CMK (cell line): Measurements from ENCODE around the gene SEC23IP.

Experiments used
- DNase-seq: peaks from one replicate; pipeline ENCODE4 v3.0.0-alpha.2; 2010; ENCODE audit warnings: low read depth

Gene SEC23IP

DNA sequence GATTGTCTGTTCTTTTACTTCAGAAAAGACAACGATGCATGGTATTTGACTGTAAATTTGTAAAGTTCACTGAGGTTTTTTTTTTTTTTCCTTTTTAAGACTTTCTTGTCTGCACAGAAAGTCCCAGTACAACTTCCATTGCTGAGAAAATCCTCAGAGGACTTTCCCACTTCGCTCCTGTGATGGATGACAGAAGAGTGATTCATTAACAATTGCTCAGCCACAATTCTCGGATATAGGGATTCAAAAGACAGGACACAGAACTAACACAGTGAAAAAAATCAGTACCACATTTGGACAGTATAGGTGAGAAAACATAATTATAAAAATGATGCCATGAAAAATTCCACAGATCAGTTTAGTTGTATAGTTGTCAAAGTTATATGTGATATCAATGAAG lies 48.0 kb downstream of the SEC23IP start:
- DNase-seq, result no peak

DNA sequence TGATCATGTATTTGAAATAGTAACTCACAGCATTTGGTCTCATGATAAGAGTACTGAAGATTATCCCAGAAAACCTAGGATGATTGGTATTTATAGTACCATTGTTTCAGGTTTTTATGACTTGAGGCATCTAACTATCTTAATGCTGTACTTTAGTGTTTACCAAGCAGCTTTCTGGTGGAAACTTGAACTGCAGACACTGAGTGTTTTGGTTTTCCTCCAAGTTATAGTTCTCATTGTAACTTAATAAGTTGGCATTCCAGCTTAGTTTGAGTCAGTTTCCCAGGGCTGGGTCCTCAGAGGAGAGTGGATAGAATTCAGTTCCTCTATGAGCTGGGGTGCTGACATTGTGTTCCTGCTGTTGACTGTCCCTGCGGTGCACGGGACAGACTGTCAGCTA lies 50.4 kb downstream of the SEC23IP start:
- no peak for DNase-seq

DNA sequence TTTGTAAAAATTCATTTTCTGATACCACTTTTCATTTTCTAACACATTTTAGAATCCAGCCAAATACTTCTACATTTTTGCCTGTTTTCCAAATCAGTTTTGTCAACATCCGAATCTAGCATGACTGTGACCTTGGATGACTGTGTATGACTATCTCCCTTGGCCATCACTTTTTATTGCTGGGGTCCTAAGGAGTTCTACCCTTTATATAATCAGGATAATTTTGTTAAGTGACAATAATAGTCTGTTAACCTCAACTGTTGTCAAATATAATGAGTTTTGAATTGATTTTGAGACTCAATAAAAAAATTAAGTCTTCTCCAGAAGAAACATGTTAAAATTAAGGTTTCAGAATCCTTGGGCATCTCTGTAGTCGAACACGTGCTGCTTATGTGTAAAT lies 53.3 kb downstream of the SEC23IP start:
- DNase-seq, result no peak

DNA sequence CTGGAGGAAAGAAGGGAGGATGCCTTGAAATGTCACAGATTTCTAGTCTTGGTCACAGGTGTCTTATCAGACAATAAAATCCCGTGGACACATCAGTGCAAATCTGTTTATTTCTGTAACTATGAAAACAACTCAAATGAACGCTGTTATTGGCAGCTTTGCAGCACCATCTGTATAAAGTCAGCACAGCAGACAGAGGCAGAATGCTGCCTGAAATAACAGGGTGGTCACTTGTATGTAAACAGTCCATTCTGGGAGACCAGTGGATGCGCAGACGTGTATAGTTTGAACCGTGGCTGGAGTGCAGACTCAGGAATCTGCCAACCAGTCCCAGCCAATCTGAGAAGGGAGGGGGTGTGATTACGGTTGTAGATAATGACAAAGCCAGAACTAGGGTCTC lies 54.8 kb downstream of the SEC23IP start:
- no peak for DNase-seq

DNA sequence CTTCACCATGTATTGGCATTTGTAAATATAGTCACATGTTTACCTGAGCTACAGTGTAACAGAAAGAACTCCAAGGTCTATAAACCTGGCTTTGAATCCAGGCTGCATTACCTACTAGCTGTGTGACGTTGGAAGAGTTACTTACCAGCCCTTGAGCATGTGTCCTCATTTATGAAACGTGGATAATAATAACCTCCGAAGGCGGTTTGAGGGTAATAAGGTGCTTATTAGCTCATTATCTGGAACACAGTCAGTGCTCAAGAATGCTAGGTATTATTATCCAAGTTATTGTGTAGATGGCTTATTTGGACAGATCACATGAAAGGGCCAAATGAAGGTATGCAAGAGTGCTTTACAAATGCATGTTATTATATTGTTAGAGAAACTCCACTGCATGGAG lies 64.9 kb downstream of the SEC23IP start:
- no peak for DNase-seq

DNA sequence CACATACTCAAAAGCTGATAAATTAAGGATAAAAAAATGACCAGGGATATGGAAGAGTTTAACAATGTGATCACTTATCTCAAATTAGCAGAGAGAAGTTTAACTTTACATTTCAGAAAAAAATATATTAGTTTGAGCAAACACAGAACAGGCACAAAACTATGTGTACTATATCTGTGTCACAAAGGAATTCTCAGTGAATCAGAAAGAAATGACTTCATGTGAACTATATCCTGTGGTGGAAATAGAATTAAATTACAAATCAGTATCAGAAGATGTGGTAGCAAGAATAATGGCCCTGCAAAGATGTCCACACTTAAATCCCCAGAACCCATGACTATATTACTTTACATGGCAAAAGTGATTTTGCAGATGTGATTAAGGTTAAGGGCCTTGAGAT lies 70.3 kb downstream of the SEC23IP start:
- no peak for DNase-seq

DNA sequence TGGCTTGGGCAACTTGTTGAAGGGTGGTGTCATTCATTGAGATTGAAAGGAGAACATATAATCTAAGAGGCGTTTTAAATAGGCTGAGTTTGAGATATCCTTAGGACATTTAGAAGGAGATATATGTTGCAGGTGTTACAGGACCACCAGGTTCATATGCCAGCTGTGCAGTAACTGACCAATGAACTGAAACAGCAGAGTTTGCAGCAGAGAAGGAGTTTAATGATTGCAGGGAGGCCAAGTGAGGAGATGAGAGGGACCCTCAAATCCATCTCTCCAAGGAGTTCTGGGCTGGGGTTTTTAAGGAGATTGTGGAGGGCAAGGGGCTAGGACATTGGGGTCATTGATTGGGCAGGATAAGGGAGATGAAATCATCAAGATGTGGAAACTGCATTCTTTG lies 74.5 kb downstream of the SEC23IP start:
- DNase-seq, result no peak

DNA sequence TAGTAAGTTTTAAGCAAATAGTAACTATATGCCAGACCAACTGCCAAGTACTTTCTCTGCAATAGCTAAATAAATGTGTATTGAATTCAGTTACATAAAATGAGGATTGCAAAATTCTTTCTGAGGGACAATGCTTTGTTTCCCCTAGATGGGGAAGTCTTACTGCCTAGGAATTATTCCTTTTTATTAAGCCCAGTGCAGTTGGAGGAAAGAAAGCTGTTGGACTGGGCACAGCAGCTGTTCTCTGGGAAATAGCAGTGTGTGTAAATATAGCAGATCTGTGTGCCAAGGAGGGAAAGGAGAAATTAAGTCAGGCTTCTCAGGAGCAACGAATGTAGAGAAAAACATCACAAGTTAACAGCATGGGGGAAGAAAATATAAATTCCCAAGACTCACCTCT lies 77.1 kb downstream of the SEC23IP start:
- no peak for DNase-seq

DNA sequence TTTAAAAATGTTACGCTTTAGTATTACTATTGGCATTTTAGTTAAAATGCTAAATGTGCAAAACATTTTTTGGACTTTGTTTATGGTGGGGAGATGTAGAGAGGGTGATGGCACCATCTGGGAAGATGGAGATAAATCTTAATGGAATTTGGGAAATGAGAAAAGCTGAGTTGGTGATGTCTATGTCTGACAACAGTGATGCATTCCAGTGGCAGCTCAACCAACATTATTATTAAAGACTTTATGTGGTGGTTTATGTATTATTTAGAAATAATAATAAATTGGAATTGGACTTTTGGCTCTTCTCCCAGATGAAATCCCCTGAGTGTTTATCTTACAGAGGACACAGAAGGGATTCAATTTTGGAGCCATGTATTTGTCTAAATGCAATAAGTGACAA lies 77.6 kb downstream of the SEC23IP start:
- no peak for DNase-seq

DNA sequence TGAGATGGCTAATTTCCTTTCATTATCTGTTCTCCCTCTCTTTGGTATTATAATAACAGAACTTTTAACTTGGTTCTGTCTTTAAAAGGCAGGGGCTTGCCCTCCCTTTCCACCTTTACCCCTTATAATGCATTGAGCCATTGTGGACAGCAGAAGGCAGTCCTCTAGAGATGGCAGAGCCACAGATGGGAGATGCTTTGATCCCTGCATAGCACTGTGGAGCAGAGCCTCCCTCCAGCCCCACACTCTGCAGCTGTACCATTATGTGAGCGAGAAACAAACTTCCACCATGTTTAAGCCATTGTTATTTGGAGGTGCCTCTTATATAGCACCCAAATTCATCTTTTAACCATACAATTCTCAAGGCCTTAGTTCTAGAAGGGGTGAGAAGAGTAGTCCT lies 78.4 kb downstream of the SEC23IP start:
- DNase-seq, result no peak

DNA sequence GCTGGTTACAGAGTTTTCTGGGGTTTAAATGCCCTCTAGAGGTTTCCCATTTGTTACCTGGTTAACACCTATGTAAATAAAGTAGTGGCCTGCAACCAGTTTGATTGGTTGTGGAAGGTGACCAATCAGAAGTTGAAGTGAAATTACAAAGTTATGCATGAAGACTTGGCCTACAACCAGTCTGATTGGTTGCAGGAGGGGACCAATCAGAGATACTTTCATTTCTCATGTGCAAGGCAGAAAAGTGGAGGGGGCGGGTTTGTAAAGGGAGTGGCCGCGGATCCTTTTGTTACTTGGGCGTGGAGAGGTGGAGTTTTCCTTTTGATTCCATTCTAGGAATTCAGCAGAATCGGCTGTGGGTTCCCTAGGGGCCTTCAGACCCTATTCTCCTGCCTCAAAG lies 80.8 kb downstream of the SEC23IP start:
- no peak for DNase-seq

DNA sequence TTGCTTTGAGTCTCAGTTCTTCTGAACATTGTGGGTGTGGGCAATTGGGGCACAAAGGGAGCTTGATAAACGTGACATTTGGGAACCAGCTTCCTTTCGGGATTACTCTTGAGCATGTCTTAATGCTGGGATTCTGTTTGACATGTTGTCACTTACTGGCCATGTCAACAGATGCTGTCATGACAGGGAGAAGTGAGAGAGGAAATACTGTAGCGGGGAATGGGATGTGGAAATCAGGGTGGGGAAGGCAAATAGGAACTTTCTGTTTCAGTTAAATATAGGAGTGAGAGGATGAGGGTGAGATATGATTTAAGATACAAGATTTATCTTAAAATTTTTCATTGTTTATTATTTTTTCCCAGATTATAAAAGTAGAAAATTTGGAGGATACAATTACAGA lies 83.9 kb downstream of the SEC23IP start:
- no peak for DNase-seq

DNA sequence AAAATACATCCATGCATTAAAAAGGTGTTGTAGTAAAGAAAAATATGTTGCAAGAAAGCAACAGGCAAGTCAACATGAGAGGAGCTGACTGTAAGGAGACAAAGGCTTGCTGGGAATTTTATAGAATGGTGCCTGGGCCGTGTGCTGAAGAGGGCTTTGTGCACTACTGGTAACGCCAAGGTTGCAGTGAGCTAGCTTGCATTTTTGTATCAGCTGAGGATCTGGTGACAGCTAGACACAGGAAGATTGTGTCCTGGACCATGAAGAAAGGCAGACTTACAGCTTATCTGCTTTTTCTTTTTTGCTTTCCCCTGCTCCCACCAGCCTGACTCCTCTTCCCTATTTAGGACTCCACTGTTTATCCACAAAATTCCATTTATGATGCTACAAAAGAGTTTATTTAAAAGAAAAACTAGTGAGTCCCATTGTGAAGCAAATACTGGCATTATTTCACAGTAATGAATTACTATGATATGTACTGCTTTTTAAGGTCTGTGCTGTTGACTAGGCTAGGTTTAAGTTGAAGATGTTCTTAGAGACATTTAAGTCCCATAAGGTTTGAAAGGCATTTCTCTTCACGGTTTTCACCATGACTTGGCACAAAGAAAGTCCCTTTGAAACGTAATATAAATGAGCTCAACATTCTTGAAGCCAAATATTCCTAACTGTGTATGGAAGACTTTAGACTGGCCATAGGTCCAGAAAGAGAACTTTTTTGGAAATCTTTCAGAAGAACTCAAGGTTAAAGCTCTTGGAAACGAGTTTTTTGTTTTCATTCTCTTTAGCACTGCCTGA lies 88.6 kb downstream of the SEC23IP start:
- DNase-seq, result no peak

DNA sequence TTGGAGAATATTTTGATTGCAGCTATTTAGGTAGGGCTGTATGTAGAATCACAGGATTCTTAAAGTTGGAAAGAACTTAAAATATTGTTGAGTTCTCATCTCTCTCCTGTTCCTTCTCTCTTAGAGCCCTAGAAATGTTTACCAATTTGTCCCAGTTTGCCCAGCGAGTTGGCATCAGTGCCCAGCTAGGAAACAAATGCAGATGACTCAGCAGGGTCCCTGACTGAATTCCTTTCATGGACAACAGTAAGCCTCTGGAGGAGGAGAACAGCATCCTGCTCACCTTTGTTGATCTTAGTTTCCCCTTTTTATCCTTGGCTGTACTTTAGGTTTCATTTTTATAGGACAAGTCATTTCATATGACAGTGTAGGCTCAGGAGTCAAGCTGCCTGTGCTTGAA lies 89.3 kb downstream of the SEC23IP start:
- no peak for DNase-seq

DNA sequence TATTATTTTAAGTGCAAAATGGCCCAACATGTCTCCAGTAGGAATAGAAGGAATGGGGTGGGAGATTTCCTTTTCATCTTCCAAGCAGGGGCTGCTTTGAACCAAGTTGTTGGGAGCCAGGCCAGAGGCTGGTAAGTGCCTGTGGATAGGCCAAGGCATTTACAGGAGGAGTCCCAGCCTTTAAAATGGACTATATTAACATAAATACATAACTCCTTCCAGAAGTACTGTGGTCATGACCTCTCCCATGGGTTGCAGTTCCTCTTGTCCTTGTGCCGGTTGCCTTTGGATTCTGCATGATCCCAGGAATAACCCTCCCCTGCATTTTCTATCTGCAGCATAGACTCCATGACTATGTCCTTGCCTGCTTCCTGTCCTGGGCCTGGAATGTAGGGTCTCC lies 95.8 kb downstream of the SEC23IP start:
- no peak for DNase-seq

DNA sequence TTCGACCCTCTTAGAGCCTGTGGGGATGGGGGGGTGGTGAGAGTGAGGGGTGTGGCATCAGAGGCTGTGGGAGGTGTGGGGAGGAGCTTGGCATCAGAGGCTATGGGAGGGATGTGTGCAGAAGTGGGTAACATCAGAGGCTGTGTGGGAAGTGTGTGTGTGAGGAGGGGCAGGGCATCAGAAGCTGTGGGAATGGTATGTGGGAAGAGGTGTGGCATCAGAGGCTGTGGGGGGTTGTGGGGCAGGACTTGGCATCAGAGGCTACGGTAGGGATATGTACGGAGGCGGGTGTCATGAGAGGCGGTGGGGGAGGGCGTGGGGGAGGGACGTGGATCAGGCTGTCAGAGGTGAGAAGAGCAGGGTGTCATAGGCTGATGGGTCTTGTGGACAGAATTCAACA lies 97.4 kb downstream of the SEC23IP start:
- DNase-seq, result no peak

DNA sequence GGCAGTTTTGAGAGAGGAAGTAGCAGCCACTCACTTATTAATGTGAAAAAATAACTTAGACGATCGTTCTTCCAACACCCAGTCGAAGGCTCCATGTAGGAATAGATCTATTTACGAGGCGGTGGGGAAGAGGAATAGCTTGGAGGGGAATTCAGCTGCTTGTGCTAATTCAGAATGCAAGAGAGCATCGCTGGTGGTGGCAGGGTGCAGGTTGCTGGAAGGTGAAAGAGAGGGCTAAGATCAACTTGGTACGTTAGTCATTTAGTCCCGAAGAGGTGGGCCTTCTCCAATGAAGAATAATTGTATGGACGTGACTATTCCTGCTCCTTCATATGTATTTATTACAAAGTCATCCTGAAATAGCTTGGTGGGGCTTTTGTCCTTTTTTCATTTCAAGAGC lies 98.5 kb downstream of the SEC23IP start:
- DNase-seq, result no peak

DNA sequence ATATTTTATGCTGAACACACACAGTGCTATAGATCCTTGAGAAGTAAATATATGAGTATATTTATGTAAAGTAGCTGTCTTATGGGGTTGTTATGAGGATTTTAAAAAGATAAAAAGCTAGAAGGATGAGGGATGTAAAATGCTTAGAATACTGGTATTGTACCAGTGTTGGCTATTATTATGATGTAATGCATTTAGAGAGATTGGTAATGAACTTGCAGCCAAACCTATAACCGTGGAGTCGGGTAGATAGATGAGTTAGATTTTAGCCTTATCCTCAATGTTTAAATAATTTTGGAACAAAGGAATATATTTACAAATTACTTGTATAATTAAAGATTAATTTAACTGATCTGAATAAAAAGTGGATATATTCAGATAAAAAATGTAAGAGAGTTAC lies 99.3 kb downstream of the SEC23IP start:
- DNase-seq, result no peak
